GM19193 (cell line): Measurements from ENCODE around the gene CUL9.

ENCODE experiments used
- POLR2A ChIP-seq: IDR thresholded peaks from 4 replicates; pipeline ENCODE4 v1.6.1; 2011; ENCODE audit not compliant: insufficient read depth, insufficient read length; ENCODE audit errors: extremely low read depth

Gene CUL9

DNA sequence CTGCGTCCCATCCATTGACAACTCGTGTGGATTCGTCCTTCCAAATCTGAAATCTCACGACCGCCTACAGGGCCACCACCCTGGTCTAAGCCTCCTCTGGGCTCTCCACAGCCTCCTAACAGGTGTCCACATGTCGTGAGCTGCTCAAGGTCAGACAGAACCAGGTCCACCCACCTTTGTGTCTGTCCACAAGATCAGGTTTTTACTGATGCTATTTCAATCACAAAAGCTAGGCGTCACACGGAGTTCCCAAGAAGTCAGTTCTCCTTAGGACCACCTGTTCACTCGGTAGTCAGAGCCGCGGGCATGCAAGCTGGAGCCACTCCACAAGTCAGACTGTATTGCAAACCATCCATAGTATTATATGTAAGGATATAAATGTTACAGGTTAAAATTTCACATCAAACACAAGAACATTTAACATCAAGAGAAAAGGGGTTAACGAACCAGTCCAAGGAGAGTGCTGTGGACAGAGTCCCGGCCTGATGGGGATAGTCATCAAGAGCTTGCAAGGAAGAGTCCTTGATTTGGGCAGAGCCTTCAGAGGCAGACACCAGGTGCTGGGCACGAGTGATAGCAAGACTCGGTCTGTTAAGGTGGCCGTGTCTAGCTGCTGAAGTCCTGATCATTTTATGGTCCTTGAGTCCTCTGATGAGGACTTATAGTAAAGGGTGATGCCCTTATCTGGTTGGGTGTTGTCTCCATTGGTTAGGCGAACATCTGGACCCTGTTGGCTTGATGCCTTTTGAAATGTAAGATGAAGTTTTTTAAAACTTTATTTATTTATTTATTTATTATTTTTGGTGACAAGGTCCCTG is 48.0 kb downstream of the CUL9 start:
- TF ChIP-seq POLR2A = no peak

DNA sequence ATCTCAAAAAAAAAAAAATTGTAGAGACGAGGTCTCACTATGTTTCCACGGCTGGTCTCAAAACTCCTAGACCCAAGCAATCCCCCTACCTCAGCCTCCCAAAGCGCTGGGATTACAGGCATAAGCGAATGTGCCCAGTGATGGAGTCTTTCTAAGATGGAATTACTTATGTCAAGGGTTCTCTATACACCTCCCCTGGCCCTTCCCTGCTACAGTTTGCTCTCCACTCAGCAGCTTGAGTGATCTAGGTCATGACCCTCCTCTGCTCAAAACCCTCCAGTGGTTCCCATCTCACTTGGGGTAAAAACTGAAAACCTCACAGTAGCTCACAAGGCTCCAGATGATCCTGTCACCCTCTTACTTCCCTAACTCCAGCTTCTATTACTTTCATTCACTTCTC is 49.1 kb downstream of the CUL9 start:
- TF ChIP-seq POLR2A = no peak

GRCh38 chr6:43231735-43232450 is 49.9 kb downstream of the CUL9 start:
- TF ChIP-seq POLR2A = no peak

- TF ChIP-seq POLR2A = no peak
Measured at GRCh38 chr6:43235841-43236240, 53.8 kb downstream of the CUL9 start.

GRCh38 chr6:43239054-43239453 is 57.1 kb downstream of the CUL9 start:
- no peak for TF ChIP-seq POLR2A

GRCh38 chr6:43240950-43241349 is 59.0 kb downstream of the CUL9 start:
- TF ChIP-seq POLR2A = no peak

GRCh38 chr6:43241446-43241845 is 59.5 kb downstream of the CUL9 start:
- TF ChIP-seq POLR2A = no peak

DNA sequence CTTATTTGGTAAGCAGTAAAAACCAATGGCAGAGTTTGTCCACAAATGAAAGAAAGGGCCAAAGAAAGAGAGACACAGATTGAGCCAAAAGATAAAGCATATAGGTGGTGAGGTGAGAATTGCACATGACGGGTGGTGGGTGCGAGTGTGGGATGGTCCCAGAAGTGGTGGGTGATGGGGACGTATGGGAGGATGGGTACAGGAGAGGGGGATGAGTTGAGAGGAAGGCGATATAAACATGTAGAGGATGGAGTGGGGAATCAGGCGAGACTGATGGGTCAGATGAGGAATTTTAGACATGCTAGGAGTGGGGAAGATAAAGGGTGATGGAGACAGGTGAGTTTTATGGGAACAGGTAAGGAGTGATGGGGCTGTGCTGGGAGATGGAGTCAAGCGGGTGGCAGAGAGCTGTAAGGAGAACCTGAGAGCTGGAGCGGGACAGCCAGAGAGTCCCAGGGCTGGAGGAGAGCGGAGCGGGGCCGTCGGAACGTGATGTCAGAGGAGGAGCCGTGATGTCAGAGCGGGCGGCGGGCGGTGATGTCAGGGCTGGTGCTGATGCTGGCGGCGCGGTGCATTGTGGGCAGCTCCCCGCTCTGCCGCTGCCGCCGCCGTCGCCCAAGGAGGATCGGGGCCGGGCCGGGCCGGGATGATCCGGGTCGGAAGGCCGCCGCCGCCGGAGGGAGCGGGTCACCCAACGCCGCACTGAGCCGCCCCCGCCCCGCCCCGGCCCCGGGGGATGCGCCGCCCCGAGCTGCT is 61.1 kb downstream of the CUL9 start, which contains the start of gene TTBK1:
Gene TTBK1, plus strand, starts transcription at position 574 of the 756 bp plus-strand sequence. CDS start 3,180 bp downstream, outside the sequence.
- TF ChIP-seq POLR2A = no peak

DNA sequence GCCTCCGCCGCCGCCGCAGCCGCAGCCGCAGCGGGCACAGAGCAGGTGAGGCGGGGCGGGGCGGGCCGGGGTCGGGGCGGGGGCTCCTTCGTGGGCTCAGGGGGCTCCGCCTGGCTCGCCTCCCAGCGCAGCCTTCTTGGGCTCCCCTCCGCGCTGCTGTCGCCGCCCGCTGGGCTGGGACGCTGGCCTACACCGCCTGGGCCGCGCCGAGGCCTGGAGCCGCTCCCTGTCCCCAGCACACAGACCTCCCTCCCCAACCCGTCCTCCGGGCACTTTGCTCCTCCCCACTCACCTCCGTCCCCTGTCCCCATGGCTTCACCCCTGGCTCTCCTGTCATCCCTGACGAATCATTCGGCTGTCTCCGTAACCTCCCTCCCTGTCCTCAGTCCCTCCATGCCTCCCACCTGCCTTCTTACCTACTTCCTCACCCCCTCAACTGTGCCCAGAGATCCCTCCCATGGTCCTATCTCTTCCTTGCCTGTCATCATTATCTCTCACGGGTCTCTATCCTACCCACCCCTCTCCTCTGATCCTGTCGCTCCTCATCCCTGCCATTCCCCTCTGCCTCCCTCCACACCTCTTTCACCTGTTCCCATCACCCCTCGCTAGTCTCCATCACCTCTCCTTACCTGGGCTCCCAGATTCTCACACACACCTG is 61.8 kb downstream of the CUL9 start:
- TF ChIP-seq POLR2A = no peak

- no peak for TF ChIP-seq POLR2A
Measured at GRCh38 chr6:43246301-43247113, 64.5 kb downstream of the CUL9 start.

- TF ChIP-seq POLR2A = peak; percentile 15
Measured at GRCh38 chr6:43247114-43247999, 65.4 kb downstream of the CUL9 start.

DNA sequence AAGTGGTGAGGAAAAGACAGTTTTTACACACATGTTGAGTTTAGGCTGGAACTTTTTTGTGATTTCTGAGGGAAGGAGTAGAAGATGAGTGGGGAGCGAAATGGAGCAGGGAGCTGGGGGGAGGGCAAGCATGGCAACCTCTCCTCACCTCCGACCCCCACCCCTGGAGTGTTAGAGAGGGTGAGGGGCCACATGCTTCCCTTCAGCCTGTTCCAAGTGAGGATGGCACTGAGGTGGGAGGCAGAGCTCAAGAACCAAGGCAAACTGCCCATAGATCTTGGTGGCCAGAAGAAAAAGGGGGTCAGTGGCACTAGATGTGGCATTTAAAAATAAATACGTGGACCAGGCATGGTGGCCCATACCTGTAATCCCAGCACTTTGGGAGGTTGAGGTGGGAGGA is 66.1 kb downstream of the CUL9 start:
- TF ChIP-seq POLR2A = no peak

DNA sequence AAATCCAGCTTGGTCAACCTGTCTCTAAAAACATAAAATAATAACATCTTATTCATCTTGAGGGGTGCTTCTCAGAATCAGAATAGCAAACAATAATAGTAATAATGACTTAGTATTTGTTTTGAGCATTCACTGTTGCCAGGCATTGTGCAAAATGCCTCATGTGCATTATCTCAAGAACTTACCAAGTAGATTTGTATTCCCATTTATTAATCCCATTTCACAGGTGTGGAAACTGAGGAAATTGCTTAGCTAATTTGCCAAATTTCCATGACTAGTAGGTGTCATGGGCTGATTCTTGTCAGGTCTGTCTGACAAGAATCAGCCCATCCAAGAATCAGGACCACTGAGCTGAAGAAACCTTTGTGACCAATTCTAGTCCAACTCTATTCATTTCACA is 66.8 kb downstream of the CUL9 start:
- TF ChIP-seq POLR2A = no peak

DNA sequence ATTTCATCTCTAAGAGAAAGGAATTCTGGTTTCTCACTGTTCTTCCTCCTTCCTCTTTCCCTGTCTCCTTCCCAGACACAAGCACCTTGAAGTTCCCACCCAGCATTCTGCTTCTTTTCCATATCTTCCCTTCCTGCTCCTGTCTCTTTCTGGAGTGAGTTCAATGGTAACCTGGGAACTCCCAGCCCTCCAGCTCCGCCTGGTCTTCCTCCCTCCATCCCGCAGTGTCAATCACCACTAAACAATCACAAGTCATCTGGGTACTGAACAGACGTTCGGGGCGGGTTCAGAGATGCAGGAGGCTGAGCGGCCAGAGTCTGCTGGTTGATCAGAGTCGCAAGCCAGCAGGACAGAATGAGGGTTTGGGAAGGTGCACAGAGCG is 69.0 kb downstream of the CUL9 start:
- no peak for TF ChIP-seq POLR2A

DNA sequence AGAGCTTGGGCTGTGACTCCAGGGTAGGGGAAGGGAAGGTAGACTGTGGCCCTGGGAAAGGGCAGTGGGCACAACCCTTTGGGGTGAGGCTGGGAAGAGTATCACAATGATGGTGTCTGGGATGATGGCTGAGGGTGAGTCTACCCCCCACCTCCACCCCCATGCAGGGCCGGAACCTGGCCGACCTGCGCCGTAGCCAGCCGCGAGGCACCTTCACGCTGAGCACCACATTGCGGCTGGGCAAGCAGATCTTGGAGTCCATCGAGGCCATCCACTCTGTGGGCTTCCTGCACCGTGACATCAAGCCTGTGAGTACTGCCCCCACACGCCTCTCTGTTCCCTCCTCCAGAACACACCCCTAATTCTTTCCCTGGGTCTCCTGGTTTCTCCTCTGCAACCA is 71.4 kb downstream of the CUL9 start:
- TF ChIP-seq POLR2A = no peak
